K562 (cell line): Measurements from ENCODE around the gene RPS8. TPM values are rescaled to one million over a fixed set of nuclear protein-coding genes. Genes with fewer than 3 reads are reported as not detected.

ENCODE experiments used
- ATF3 ChIP-seq, 2 experiments: fragments of 450-650 bp in 1 of 2; sonication (generic) in 1 of 2; formaldehyde crosslinking in 1 of 2; IDR thresholded peaks in 1 of 2; conservative IDR thresholded peaks in 1 of 2; 2 replicates each; pipeline versions ENCODE4 v1.6.1 to v1.8.1; 2016 to 2023; ENCODE audit warnings: mild to moderate bottlenecking in 2 of 2, moderate library complexity in 2 of 2, inconsistent platforms in 1 of 2, missing genetic modification reagents in 1 of 2
- ATF7 ChIP-seq: fragments of 450-650 bp; IDR thresholded peaks from 2 replicates; pipeline ENCODE4 v1.7.1; 2014; ENCODE audit warnings: mild to moderate bottlenecking, moderate library complexity
- CREB3L1 ChIP-seq: fragments of 450-650 bp; IDR thresholded peaks from 2 replicates; pipeline ENCODE4 v1.6.1; 2014; ENCODE audit warnings: low read depth, mild to moderate bottlenecking, moderate library complexity, borderline replicate concordance
- CXXC5 ChIP-seq: fragments of 250-450 bp; sonication (Bioruptor Pico); IDR thresholded peaks from 2 replicates; pipeline ENCODE4 v1.8.0; 2022; ENCODE audit warnings: inconsistent platforms, mild to moderate bottlenecking, moderate library complexity
- FOXO4 ChIP-seq: fragments of 450-650 bp; formaldehyde crosslinking; IDR thresholded peaks from 2 replicates; pipeline ENCODE4 v1.4.0; 2020; ENCODE audit warnings: mild to moderate bottlenecking, moderate library complexity
- KAT8 ChIP-seq: fragments of 450-650 bp; IDR thresholded peaks from 2 replicates; pipeline ENCODE4 v1.6.1; 2016; ENCODE audit warnings: low read depth, mild to moderate bottlenecking
- POLR2G ChIP-seq: fragments of 200-400 bp; formaldehyde crosslinking; IDR thresholded peaks from 2 replicates; pipeline ENCODE4 v1.6.1; 2017; ENCODE audit warnings: low read depth, mild to moderate bottlenecking, antibody characterized with exemption, low read length, moderate library complexity
- RBM14 ChIP-seq: fragments of 200-400 bp; formaldehyde crosslinking; IDR thresholded peaks from 2 replicates; pipeline ENCODE4 v1.6.1; 2018; ENCODE audit warnings: low read depth, mild to moderate bottlenecking, low read length, moderate library complexity, borderline replicate concordance; ENCODE audit not compliant: insufficient read depth
- RNF2 ChIP-seq: sonication (generic); IDR thresholded peaks from 2 replicates; pipeline ENCODE4 v1.6.1; 2016
- SP2 ChIP-seq: IDR thresholded peaks from 2 replicates; pipeline ENCODE4 v1.6.1; 2011; ENCODE audit warnings: mild to moderate bottlenecking, low read depth, low read length, moderate library complexity; ENCODE audit not compliant: poor library complexity, severe bottlenecking; ENCODE audit errors: extremely low read depth
- SREBF2 ChIP-seq: sonication (generic); formaldehyde crosslinking; IDR thresholded peaks from 2 replicates; pipeline ENCODE4 v1.4.0; 2020; ENCODE audit warnings: mild to moderate bottlenecking, missing genetic modification reagents
- ZNF143 ChIP-seq: sonication (generic); formaldehyde crosslinking; IDR thresholded peaks from 2 replicates; pipeline ENCODE4 v1.9.0; 2022; ENCODE audit warnings: mild to moderate bottlenecking, missing genetic modification reagents
- ZNF639 ChIP-seq, 2 experiments: fragments of 200-800 bp in 1 of 2; sonication (Bioruptor generic) in 1 of 2; sonication (generic) in 1 of 2; formaldehyde crosslinking in 1 of 2; IDR thresholded peaks in 1 of 2; conservative IDR thresholded peaks in 1 of 2; 2 replicates each; pipeline versions ENCODE4 v1.5.0 to v1.6.1; 2016 to 2020; ENCODE audit warnings: missing compliant biosample characterization in 1 of 2, missing genetic modification characterization in 1 of 2, missing genetic modification reagents in 1 of 2
- polyA plus RNA-seq, 8 experiments: library from polyadenylated mRNA; depleted of rRNA in 4 of 8; stranded (reverse) in 5 of 8; unstranded in 3 of 8; fragments of >200 nt; fragmentation: Nextera tagmentation in 2 of 8; fragmentation: Illumina TruSeq in 1 of 8; extraction: Ambion mirVana in 2 of 8; extraction: Trizol in 1 of 8; gene quantifications; 2 replicates each; pipeline versions ENCODE4 v1.2.1 to v1.2.3, GENCODE V29; 2011 to 2014; ENCODE audit warnings: inconsistent platforms in 1 of 8, missing spikeins in 1 of 8
- total RNA-seq, 7 experiments: library from RNA; depleted of rRNA in 6 of 7; stranded (reverse); fragments of >200 nt in 6 of 7; fragmentation: Illumina TruSeq in 2 of 7; extraction: Trizol in 2 of 7; gene quantifications; 2 replicates each; pipeline versions ENCODE4 v1.2.1 to v1.2.3, GENCODE V29; 2011 to 2021; ENCODE audit warnings: low replicate concordance in 1 of 7
- TF ChIP-seq, protein P1 (sequence below), 2 experiments: fragments of 450-650 bp; IDR thresholded peaks; 2 replicates each; pipeline ENCODE4 v1.6.1; 2016
- TF ChIP-seq, protein P2 (sequence below): fragments of 250-450 bp; sonication (Bioruptor Pico); IDR thresholded peaks from 2 replicates; pipeline ENCODE4 v1.9.0; 2021; ENCODE audit warnings: mild to moderate bottlenecking, inconsistent platforms

The RPS8 gene
- total and polyA plus RNA-seq, 9 of the 15 experiments (the other 6 are each of a cell fraction or from before 2014, with no cell fraction given) = 2,431 to 4,168 (median 3,109) TPM

GRCh38 chr1:44820328-44821239 lies 45.2 kb downstream of the RPS8 start (continued):
- no peak for TF ChIP-seq CREB3L1
- no peak for TF ChIP-seq KAT8
- TF ChIP-seq, protein P1, sequence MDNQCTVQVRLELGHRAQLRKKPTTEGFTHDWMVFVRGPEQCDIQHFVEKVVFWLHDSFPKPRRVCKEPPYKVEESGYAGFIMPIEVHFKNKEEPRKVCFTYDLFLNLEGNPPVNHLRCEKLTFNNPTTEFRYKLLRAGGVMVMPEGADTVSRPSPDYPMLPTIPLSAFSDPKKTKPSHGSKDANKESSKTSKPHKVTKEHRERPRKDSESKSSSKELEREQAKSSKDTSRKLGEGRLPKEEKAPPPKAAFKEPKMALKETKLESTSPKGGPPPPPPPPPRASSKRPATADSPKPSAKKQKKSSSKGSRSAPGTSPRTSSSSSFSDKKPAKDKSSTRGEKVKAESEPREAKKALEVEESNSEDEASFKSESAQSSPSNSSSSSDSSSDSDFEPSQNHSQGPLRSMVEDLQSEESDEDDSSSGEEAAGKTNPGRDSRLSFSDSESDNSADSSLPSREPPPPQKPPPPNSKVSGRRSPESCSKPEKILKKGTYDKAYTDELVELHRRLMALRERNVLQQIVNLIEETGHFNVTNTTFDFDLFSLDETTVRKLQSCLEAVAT (IDR thresholded peaks at IDR 0.05) = 0 out of 4 replicates have a peak, but pooled peaks of 1 of the 2 experiments have one; percentile 9
- 0 out of 2 replicates have a peak, but pooled peaks have one; percentile 72 for TF ChIP-seq POLR2G
- TF ChIP-seq FOXO4 (CRISPR knock-in tag) = no peak
- TF ChIP-seq CXXC5 (CRISPR knock-in tag) = no peak
- no peak for TF ChIP-seq SP2
- peak; percentile 67 for TF ChIP-seq ZNF143 (CRISPR knock-in tag)
- TF ChIP-seq ATF7 = no peak
- TF ChIP-seq SREBF2 (CRISPR knock-in tag) = no peak
- 0 out of 4 replicates have a peak, but pooled peaks of 1 of the 2 experiments have one; percentile 16 for TF ChIP-seq ZNF639 (CRISPR knock-in tag; conservative IDR thresholded peaks at IDR 0.05 in 1 of 2, IDR thresholded peaks at IDR 0.05 in 1 of 2)
- no peak for TF ChIP-seq RNF2
- TF ChIP-seq RBM14 = no peak
- TF ChIP-seq, protein P2, sequence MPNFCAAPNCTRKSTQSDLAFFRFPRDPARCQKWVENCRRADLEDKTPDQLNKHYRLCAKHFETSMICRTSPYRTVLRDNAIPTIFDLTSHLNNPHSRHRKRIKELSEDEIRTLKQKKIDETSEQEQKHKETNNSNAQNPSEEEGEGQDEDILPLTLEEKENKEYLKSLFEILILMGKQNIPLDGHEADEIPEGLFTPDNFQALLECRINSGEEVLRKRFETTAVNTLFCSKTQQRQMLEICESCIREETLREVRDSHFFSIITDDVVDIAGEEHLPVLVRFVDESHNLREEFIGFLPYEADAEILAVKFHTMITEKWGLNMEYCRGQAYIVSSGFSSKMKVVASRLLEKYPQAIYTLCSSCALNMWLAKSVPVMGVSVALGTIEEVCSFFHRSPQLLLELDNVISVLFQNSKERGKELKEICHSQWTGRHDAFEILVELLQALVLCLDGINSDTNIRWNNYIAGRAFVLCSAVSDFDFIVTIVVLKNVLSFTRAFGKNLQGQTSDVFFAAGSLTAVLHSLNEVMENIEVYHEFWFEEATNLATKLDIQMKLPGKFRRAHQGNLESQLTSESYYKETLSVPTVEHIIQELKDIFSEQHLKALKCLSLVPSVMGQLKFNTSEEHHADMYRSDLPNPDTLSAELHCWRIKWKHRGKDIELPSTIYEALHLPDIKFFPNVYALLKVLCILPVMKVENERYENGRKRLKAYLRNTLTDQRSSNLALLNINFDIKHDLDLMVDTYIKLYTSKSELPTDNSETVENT = no peak
- TF ChIP-seq ATF3 (IDR thresholded peaks at IDR 0.05) = no peak
- TF ChIP-seq ATF3 (CRISPR knock-in tag; conservative IDR thresholded peaks at IDR 0.05) = no peak
